Natural killer cell treated with Interleukin-12 subunit alpha and Interleukin-12 subunit beta and Interleukin-15 and Interleukin-18, amount 100 ng/mL, for 72 hours (primary cell): Measurements from ENCODE around the gene RPTOR. TPM values are rescaled to one million over a fixed set of nuclear protein-coding genes. Genes with fewer than 3 reads are reported as not detected.
A peak's percentile ranks its signal among the peaks of the same experiment; 100 is the strongest.

Experiments
- ATAC-seq, 2 donors: fragments of 150-1000 bp; cut with Tn5 transposase in 1 of 2; sonication (Bioruptor Pico), chemical (Tn5 transposase) in 1 of 2; 2 replicates each; pipeline ENCODE4 v1.10.0; 2021
- DNase-seq: peaks from one replicate; pipeline ENCODE4 v3.0.0; 2022; ENCODE audit warnings: low spot score
- H3K27ac Mint-ChIP-seq, 2 donors: 1 replicate in 1 of 2; 2 replicates in 1 of 2; pipeline ENCODE4 v1.8.0; 2022; ENCODE audit warnings: mixed read lengths in 2 of 2, mild to moderate bottlenecking in 1 of 2, moderate library complexity in 1 of 2
- H3K27me3 Mint-ChIP-seq, 2 donors: 1 replicate in 1 of 2; 2 replicates in 1 of 2; pipeline ENCODE4 v1.8.0; 2022; ENCODE audit warnings: mixed read lengths in 2 of 2
- H3K36me3 Mint-ChIP-seq: one replicate; pipeline ENCODE4 v1.8.0; 2022; ENCODE audit warnings: mixed read lengths
- H3K4me1 Mint-ChIP-seq, 2 donors: 1 replicate in 1 of 2; 2 replicates in 1 of 2; pipeline ENCODE4 v1.8.0; 2022; ENCODE audit warnings: low read depth in 2 of 2, mixed read lengths in 2 of 2, mild to moderate bottlenecking in 1 of 2
- H3K4me3 Mint-ChIP-seq: one replicate; pipeline ENCODE4 v1.8.0; 2022; ENCODE audit warnings: mixed read lengths
- H3K9me3 Mint-ChIP-seq: 2 replicates; pipeline ENCODE4 v1.8.0; 2022; ENCODE audit warnings: mixed read lengths
- total RNA-seq, 2 donors: library from RNA; stranded (reverse); gene quantifications; one replicate each; pipeline ENCODE4 v1.2.3, GENCODE V29; 2022

Gene RPTOR
- total RNA-seq, 2 donors from 2014 or later: 44.1 to 92.4 TPM

DNA sequence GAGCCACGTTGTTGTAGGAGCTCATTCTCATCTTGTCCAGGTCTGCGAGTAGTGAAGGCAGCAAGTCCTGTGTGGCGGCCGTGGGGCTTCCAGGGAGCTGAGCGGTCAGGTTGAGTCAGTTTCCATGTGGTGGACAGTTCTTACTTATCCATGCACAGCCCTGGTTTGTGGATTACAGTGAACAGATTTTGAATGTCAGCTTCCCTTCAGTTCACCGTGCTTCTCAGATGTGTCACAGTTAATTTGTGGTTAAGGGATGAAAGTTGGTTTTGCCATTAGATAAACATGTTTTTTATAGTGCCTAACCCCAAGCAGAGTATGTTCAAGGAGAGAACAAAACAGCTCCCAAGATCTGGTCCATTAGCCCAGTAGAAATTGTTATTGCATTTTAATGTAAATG, 103.1 kb downstream of the RPTOR start:
- ATAC-seq: no peak
- Mint-ChIP-seq H3K36me3 (no peaks in the 10 kb centered on the region), H3K27me3 (no peaks in the 10 kb centered on the region), H3K4me3 (no peak overlapping the region), H3K4me1 (peaks cover 37 to 41% of the 10 kb centered on the region in 2 donors), H3K27ac (no peak overlapping the region), H3K9me3 (no peaks in the 10 kb centered on the region)
- no peak for DNase-seq

DNA sequence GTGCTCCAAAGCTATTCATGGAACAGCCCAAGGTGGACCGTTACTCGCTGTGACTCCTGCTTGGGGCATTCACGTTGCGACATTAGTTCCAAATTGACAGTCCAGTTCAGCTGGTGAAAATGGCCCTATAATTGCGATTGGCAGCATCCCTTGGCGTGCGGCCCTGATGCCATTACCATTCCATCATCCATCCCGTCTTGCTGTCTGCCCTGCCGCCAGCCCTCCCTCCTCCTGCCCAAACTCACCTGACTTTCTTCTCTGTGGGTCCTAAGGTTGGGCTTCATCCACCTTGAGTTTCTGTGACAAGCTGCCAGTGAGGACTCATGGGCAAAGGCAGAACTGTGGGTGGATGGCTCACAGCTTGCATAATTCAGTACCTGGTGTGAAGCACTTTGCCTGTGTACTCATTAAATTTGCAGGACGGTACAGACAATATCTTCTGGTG, 104.6 kb downstream of the RPTOR start:
- Mint-ChIP-seq H3K36me3 (no peaks in the 10 kb centered on the region), H3K27ac (peak overlapping the region; percentile 16 to 52), H3K4me1 (peaks cover 40 to 48% of the 10 kb centered on the region in 2 donors), H3K9me3 (no peaks in the 10 kb centered on the region), H3K4me3 (peak overlapping the region; percentile 20), H3K27me3 (no peaks in the 10 kb centered on the region)
- no peak for ATAC-seq
- DNase-seq: no peak

DNA sequence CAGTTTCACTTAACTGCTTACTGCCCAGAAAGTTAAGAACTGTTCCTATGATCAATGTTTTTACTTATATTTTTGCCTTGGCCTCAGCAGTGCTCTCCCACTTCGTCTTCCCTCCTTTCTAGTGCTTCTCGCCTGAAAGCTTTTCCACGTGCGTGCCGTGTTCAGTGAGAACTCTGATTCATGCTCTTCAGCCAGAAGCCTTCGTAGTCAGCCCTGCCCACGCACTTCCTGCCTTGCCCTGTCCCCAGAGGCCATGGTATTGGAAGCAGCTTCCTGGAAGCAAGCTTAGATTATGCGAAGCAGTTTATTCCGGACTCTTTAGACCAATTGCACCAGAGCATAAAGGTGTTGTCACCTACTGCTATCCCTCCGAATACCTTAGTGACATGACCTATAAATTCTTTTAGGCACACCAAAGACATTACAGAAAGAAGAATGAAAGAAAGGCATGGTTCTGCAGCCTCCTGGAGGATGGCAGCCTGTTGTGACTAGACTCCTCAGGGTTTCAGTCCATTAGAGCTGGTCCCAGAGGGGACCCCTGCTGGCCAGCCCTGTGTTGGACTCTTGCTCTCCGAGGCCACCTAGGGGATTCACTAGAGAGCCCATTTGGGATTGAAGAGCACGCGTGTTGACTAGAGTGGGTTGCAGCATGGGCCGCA, 105.2 kb downstream of the RPTOR start:
- Mint-ChIP-seq H3K36me3 (no peaks in the 10 kb centered on the region), H3K4me3 (peak overlapping the region; percentile 20), H3K9me3 (no peaks in the 10 kb centered on the region), H3K27me3 (no peaks in the 10 kb centered on the region), H3K4me1 (peaks cover 40 to 49% of the 10 kb centered on the region in 2 donors), H3K27ac (peak overlapping the region; percentile 16 to 52)
- ATAC-seq (peak; percentile 68 to 79), DNase-seq (peak; percentile 67)

DNA sequence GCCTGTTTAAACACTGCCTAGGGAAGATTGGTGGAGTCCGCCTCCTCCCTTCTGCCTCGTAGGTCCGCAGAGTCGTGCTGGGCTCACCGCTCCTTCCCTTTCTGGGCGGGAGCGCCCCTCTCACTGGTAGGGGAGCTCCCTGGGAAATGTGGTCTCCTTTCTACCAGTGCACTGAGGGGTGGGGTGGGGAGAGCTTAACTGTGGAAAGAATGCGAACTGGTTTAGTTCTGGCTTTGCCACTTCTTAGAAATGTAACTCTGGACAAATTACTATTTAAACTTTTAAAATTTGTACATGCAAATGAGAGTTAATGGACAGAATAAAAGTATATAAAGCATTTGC, 105.7 kb downstream of the RPTOR start:
- no peaks in the 10 kb centered on the region for H3K36me3 Mint-ChIP-seq

DNA sequence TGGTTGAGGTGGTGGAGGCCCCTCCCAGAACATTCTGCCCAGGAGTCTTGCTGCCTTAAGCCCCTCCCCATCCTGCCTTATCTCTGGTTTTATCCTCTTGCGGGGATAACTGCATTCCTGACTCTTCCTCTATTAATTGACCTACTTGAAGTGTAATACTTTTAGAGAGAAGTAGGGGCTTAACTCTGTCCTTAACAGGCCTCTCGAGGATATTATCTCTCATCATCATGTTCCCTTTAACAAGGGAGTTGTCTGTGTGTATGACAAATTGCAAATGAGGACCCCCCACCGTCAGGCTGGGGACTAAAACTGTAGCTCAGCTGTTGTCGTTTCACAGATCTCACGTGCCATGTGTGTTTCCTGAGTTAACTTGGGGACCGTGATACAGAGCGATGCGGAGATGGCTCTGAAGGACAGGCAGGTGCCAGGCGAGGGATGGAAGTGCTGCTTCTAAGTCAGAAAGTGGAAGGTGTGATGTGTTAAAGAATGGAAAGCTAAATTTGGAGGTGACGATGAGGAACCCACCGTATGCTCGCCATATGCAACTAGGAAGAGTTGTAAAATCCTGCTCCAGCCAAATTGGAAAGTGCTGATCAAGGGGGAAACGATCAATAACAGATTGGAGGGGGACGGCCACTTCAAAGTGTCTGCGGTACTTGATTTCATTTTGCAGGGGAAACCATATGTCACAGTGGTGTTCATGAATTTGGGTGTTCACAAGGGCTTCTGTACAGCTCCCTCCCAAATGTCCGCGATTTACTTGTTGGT, 106.3 kb downstream of the RPTOR start:
- no peaks in the 10 kb centered on the region for H3K9me3 Mint-ChIP-seq

More for the DNA sequence above, 105.7 kb downstream of the RPTOR start:
- H3K4me3 Mint-ChIP-seq: no peak overlapping the region
- DNase-seq: no peak
- H3K27me3 Mint-ChIP-seq: no peaks in the 10 kb centered on the region
- peak overlapping the region; percentile 16 to 52 for H3K27ac Mint-ChIP-seq
- ATAC-seq: no peak
- H3K9me3 Mint-ChIP-seq: no peaks in the 10 kb centered on the region
- peaks cover 40 to 48% of the 10 kb centered on the region in 2 donors for H3K4me1 Mint-ChIP-seq

DNA sequence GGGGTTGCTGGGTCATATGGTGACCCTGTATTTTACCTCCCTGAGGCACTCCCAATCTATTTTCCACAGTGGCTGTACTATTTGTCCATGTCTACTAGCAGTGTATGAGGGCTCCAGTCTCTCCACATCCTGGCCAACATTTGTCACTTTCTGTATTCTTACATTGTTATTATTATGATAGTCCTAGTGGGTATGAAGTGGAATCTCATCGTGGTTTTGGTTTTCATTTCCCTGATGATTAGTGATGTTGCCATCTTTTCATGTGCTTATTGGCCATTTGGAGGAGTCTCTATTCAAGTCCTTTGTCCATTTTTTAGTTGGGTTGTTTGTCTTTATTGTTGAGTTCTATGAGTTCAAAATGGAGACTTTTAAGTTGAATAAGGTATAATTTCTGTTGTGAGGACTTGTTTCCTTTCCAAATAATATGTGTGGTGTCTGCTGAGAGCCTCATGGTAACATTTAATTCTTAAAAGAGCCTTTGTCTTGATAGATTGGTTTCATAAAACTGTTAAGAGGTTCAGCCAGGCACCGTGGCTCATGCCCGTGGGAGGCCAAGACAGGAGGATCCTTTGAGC, 108.2 kb downstream of the RPTOR start:
- H3K9me3 Mint-ChIP-seq: no peaks in the 10 kb centered on the region
- ATAC-seq (no peak), DNase-seq (no peak)
- no peak overlapping the region for H3K4me3 Mint-ChIP-seq
- peak overlapping the region in 1 of 2 donors; percentile 45 for H3K27ac Mint-ChIP-seq
- no peaks in the 10 kb centered on the region for H3K27me3 Mint-ChIP-seq
- no peaks in the 10 kb centered on the region for H3K36me3 Mint-ChIP-seq
- H3K4me1 Mint-ChIP-seq: peaks cover 35 to 50% of the 10 kb centered on the region in 2 donors

More for the DNA sequence above, 106.3 kb downstream of the RPTOR start:
- Mint-ChIP-seq H3K27ac (no peak overlapping the region), H3K36me3 (no peaks in the 10 kb centered on the region), H3K27me3 (no peaks in the 10 kb centered on the region), H3K4me3 (no peak overlapping the region), H3K4me1 (peaks cover 40 to 50% of the 10 kb centered on the region in 2 donors)
- no peak for ATAC-seq
- DNase-seq: no peak

DNA sequence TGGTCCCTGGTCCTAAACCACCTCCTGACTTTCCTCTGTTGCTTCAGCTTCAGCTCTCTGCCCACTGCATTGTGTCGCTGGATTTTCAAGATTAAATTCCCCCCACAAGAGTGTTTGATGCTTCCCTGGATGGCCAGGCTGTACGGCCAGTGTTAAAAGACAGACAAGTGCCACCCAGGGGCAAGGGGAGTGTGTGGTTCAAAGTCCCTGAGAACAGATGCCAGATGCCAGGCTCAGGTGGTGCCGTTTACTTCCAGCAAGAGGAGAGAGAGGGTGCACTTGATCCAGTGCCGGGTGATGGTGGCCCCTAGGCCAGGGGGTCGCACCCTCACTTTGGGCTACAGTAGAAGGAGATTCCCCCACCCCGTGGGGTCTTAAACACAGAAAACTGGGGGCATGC, 109.2 kb downstream of the RPTOR start:
- Mint-ChIP-seq H3K4me1 (peaks cover 33 to 51% of the 10 kb centered on the region in 2 donors), H3K27me3 (no peaks in the 10 kb centered on the region), H3K36me3 (no peaks in the 10 kb centered on the region), H3K9me3 (no peaks in the 10 kb centered on the region), H3K4me3 (no peak overlapping the region), H3K27ac (no peak overlapping the region)
- ATAC-seq (no peak), DNase-seq (no peak)

DNA sequence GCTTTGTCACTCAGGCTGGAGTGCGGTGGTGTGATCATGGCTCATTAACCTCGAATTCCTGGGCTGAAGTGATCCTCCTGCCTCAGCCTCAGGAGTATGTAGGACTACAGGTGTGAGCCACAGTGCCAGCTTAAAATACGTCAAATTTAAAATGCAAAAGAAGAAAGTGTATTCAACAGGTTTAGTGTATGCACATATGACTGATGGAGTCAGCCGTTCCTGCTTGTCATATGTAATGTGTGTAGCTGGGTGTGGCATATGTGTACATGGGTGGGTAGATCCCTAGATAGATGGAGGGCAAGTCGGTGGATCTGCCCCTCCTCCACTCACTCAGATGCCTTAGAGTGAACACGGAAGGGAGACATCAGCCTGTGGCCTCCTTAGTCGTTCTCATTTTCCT, 111.0 kb downstream of the RPTOR start:
- no peaks in the 10 kb centered on the region for H3K27me3 Mint-ChIP-seq
- H3K4me1 Mint-ChIP-seq: peaks cover 21 to 38% of the 10 kb centered on the region in 2 donors
- no peak overlapping the region for H3K27ac Mint-ChIP-seq
- ATAC-seq (no peak), DNase-seq (no peak)
- H3K4me3 Mint-ChIP-seq: no peak overlapping the region
- no peaks in the 10 kb centered on the region for H3K36me3 Mint-ChIP-seq
- no peaks in the 10 kb centered on the region for H3K9me3 Mint-ChIP-seq

DNA sequence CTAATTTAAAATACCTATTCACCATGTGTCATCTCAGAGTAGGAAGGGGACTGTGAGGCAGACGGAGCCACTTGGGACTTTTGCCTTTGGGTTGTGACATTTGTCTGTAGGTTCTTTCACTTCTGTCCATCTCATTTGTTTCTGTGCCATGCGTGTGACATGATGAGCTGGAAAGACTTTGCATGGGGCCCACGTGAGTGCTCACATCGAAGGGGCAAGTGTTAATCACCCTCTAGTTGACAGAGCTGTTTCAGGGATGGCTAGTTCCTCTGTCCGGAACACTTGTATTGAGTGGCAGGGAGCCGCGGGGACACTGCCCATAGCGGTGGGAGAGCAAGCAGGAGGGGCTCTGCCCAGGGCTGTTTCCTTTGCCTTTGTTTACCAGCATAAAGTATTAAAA, 112.0 kb downstream of the RPTOR start:
- Mint-ChIP-seq H3K4me3 (no peak overlapping the region), H3K36me3 (no peaks in the 10 kb centered on the region), H3K27me3 (no peaks in the 10 kb centered on the region), H3K9me3 (no peaks in the 10 kb centered on the region), H3K27ac (no peak overlapping the region), H3K4me1 (peaks cover 20 to 37% of the 10 kb centered on the region in 2 donors)
- DNase-seq (no peak), ATAC-seq (no peak)

DNA sequence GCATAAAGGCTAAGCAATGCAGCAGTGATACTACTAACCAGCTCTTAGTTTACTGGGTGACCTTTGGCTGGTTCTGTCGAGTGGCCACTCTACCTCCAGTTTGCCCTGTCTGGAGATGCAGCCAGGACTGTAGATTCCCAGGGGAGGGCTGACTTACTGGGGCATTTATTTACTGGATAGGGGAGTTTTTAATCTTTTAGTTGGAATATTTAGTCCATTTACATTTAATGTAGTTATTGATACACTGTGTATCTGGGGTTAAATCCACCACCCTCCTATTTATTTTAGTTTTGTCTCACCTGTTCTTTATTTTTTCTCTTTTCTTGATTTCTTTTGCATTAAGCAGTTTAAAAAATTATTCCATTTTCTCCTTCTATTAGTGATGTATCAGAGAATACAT, 112.9 kb downstream of the RPTOR start:
- no peak overlapping the region for H3K27ac Mint-ChIP-seq
- H3K9me3 Mint-ChIP-seq: no peaks in the 10 kb centered on the region
- DNase-seq: no peak
- no peaks in the 10 kb centered on the region for H3K27me3 Mint-ChIP-seq
- H3K36me3 Mint-ChIP-seq: no peaks in the 10 kb centered on the region
- H3K4me1 Mint-ChIP-seq: peaks cover 16 to 32% of the 10 kb centered on the region in 2 donors
- H3K4me3 Mint-ChIP-seq: no peak overlapping the region
- ATAC-seq: no peak

DNA sequence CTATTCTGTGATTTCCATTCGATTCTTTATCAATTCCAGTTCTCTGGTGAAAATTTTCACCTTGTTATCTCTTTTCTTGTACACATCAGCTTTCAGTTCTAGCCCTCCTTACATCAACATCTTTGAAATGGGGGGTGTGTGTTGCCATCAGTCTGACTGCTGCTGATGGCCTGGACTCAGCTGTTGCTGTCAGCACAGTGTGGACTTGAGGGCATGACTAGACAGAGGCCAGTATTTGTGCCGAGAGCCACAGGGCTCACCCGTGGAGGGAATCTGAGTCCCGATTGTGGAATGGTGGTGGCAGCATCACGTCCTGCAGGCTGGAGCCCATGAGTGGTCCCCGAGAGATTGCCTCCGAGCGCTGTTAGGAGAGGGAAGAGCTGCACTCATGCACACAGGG, 114.2 kb downstream of the RPTOR start:
- no peak overlapping the region for H3K4me3 Mint-ChIP-seq
- no peaks in the 10 kb centered on the region for H3K36me3 Mint-ChIP-seq
- no peak for DNase-seq
- no peak overlapping the region for H3K27ac Mint-ChIP-seq
- H3K4me1 Mint-ChIP-seq: peaks cover 15 to 32% of the 10 kb centered on the region in 2 donors
- H3K27me3 Mint-ChIP-seq: no peaks in the 10 kb centered on the region
- no peak for ATAC-seq
- no peaks in the 10 kb centered on the region for H3K9me3 Mint-ChIP-seq

DNA sequence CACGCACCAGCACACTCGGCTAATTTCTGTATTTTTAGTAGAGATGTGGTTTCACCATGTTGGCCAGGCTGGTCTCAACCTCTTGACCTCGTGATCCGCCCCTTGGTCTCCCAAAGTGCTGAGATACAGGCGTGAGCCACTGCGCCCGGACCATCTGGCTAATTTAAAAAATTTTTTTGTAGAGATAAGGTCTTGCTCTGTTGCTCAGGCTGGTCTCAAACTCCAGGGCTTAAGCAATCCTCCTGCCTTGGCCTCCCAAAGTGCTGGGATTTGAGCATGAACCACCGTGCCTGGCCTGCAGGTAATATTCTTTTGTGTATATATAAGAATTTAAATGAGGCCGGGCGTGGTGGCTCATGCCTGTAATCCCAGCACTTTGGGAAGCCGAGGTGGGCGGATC, 115.0 kb downstream of the RPTOR start:
- peaks cover 23 to 34% of the 10 kb centered on the region in 2 donors for H3K4me1 Mint-ChIP-seq
- no peaks in the 10 kb centered on the region for H3K27me3 Mint-ChIP-seq
- H3K4me3 Mint-ChIP-seq: no peak overlapping the region

DNA sequence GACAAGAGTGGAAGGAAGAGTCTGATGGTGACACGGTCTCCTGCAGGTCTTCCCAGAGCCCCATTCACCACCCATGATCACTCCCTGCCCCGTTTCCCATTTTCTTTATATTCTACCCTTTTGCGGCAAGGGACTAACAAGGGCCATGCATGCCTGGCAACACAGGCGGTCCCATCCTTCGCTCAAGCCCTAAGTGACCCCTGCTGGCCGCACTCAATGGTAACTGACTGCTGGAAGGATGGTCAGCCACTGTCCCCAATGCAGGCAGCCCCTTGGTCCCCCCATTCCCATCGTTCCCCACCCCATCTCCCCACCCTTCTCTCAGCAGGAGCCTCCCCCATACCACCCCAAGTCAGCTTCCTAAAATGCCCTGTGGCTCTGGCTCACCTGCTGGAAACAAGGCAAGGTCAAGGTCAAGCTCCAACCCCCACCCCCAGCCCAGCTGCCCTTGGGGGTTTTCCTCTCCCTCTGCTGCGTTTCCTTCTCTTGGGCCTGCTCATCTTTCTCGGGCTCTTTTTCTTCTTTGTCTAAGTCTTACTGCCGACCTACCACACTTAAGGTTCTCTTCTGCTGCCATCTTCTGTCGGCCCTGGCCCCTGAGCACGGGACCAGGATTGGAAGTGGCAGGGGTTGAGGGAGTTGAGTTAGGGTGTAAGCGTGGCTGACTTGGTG, 116.0 kb downstream of the RPTOR start:
- no peak overlapping the region for H3K4me3 Mint-ChIP-seq
- no peaks in the 10 kb centered on the region for H3K27me3 Mint-ChIP-seq
- H3K36me3 Mint-ChIP-seq: no peaks in the 10 kb centered on the region
- DNase-seq (no peak), ATAC-seq (no peak)
- no peaks in the 10 kb centered on the region for H3K9me3 Mint-ChIP-seq
- peaks cover 33 to 40% of the 10 kb centered on the region in 2 donors for H3K4me1 Mint-ChIP-seq
- no peak overlapping the region for H3K27ac Mint-ChIP-seq

More for the DNA sequence above, 115.0 kb downstream of the RPTOR start:
- no peak overlapping the region for H3K27ac Mint-ChIP-seq
- ATAC-seq (no peak), DNase-seq (no peak)
- no peaks in the 10 kb centered on the region for H3K36me3 Mint-ChIP-seq
- no peaks in the 10 kb centered on the region for H3K9me3 Mint-ChIP-seq

DNA sequence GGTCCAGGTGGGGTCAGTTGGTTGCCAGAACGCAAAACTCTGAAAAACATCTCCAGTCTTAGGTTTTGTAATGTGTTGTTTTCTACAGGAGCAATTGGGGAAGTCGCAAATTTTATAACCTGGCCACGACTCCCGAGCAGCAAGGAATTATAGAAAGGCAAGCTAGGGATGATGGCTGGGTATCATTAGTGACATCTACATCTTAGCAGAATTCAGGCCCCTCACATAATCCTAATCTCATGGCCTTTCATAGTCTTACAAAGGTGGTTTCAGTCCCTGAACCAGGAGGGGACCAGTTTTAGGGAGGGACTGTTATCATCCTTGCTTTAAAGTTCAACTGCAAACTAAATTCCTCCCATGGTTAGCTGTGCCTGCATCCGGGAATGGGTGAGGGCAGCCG, 117.9 kb downstream of the RPTOR start:
- Mint-ChIP-seq H3K27ac (no peak overlapping the region), H3K4me3 (no peak overlapping the region), H3K4me1 (peaks cover 40% of the 10 kb centered on the region in 2 donors), H3K9me3 (no peaks in the 10 kb centered on the region), H3K27me3 (no peaks in the 10 kb centered on the region), H3K36me3 (no peaks in the 10 kb centered on the region)
- DNase-seq (no peak), ATAC-seq (no peak)
